ENCODE results near the gene LCAT.
A peak's percentile ranks its signal among the peaks of the same experiment; 100 is the strongest.
"Not testable (repeated sequence)": the region's sequence is repeated elsewhere in the genome, so short reads cannot be mapped to it uniquely, and the experiment has no call there.

LCAT gene

DNA sequence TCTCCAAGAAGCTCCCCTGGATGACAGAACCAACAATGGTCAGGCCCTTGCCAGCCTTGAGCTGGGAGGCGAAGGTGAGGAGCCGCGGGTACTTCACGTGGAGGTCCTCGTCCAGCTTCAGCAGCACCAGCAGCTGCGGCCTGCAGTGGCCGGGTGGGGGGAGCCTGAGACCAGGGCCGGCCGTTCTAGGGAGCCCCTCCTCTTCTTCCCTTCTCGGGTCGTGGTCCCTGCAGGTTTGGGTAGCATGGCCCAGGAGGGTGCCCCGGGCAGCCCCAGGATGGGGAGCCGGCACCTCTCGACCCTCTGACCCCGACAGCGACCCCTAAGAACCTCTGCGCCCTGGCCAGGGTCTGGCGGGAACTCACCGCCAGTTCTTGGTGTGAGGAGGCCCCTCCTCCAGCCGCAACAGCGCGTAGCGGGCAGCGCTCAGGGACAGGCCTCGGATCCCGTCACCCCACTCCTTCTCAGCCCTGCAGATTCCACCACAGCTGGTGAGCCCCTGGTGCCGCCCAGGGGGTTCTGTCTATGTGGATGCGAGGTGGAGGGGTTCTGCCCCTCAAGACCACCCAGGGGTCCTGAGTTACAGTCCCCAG is 3.1 kb upstream of the LCAT start:
- no peak for DNase-seq

DNA sequence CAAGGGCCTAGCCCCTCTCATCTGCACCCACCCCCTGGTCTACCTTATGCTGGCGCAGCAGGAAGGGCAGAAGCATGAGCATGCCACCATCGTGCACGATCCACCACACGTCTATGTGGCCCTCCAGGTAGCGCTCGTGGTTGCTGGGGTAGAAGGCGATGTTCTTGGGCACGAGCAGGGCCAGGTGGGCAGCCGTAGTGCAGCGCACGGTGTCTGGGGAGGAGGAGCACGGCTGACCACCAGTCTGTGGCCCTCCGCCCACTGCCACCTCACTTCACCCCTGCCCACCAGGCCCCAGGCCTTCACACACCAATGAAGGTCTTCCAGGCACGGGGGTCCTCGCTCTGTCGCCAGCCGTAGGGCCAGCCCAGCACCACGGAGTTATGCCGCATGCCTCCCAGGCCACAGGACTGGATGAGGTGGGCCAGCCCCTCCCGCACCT is 2.2 kb upstream of the LCAT start:
- DNase-seq, result no peak

DNA sequence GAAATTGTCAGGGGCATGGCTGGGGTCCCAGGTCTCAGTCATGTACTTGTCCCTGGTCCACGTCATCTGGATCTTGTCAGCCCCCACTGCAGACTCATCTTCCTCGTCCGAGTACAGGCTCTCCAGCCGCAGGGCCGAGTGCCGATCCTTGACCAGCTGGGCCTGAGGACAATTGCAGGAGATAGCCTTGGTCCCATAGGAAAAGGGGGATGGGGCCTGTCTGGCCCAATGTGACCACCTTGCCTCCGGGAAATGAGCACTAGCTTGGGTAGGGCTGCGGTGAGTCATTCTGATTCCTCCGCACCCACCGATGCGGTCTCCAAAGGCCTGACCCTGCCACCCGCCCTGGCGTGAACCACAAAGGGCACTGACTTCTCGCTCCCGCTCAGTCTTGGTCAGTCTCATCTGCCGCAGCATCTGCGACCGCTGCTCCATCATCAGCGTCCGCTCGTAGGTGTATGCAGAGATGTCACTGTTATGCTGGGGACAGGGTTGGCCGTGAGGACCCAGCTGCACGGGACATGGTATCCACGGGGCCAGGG is 1.5 kb upstream of the LCAT start:
- DNase-seq, result no peak

DNA sequence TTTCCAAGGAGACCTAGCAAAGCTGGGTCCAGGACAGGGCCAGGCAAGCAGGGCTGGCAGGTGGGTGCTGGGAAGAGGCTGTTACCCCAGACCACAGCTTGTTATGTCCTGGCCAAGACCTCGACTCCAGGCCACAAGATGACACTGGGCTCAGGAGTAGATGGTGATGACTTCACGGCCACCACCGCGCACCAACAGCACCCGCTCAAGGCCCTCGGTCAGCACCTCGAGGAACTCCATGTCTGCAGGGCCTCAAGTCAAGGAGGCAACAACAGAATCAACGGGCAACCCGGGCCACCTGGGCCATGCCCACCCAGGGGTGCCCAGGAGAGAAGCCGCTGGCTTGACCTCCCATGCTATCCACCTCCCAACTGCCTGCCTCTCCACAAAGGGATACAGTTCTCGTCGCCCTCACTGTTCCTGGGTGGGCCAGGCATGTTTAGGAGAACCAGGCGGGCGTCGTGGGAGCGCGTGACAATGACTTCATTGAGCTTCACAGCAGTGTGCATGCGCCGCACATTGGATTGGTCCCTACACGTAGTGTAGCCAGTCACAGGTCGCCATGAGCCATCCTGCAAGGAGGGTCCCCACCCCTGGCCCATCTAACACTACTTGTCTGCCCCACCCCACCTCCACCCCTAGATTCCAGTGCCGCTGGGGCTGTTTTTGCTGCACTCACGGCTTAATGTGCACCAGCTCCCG is 921 bp upstream of the LCAT start:
- no peak for DNase-seq

DNA sequence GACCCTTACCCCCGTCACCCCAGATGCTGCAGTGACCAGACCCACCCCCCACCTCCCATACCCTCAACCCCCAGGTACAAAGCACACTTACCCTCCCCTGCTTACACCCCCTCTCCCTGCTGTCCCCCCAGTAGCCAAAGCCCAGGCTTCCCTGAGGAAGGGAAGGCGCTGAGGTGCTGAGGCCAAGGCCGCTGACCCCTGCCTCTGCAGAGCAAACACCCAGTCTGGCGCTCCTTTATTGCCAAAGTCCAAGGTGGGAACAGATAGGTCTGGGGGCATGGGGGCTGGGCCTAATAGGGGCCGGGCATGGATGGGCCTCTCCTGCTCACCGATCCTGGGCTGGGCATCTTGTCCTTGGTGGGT is 683 bp downstream of the LCAT start:
- DNase-seq, result no peak

DNA sequence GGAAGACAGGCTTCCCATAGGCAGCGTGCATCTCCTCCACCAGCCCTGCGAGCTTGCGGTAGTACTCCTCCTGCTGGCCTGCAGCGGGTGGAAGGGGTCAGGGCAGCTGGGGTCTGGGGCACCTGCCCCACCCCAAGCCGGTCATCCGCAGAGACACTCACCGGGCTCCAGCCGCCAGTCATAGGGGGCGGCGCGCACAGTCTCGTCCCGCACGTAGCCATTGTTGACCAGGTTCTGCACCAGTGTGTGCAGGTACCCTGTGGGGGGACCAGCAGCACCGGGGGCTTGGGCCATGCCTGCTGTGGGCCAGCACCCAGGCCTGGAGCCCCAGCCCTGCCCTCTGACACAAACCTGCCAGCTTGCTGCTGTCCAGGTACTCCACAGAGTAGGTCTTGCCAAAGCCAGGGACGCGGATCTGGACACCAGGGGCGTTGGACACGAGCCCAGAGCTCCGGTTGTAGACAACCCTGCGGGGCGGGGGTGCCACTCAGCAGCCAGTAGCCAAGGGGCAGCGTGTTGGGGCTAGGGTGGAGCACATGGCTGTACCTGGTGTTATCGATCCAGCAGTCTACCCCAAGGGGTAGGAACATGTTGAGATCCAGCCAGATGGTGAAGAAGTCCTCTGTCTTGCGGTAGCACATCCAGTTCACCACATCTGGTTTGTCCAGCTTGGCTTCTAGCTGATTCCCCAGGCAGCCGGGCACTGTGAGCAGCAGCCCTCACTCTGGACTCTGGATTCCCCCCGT is 1.2 kb downstream of the LCAT start:
- DNase-seq, result no peak

DNA sequence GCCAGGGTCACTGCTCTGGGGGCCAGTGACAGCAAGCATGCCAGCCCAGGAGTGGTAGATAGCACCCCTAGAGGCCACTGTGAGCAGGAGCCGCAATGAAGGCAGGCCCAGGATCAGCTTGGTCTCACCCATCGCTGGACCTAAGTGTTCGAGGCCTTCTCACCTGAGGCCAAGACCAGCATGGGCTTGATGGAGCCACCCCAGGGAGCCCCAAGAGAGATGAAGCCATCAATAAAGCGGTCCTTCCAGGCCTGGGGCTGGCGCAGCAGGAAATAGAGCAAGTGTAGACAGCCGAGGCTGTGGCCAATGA is 1.8 kb downstream of the LCAT start:
- DNase-seq, result no peak

DNA sequence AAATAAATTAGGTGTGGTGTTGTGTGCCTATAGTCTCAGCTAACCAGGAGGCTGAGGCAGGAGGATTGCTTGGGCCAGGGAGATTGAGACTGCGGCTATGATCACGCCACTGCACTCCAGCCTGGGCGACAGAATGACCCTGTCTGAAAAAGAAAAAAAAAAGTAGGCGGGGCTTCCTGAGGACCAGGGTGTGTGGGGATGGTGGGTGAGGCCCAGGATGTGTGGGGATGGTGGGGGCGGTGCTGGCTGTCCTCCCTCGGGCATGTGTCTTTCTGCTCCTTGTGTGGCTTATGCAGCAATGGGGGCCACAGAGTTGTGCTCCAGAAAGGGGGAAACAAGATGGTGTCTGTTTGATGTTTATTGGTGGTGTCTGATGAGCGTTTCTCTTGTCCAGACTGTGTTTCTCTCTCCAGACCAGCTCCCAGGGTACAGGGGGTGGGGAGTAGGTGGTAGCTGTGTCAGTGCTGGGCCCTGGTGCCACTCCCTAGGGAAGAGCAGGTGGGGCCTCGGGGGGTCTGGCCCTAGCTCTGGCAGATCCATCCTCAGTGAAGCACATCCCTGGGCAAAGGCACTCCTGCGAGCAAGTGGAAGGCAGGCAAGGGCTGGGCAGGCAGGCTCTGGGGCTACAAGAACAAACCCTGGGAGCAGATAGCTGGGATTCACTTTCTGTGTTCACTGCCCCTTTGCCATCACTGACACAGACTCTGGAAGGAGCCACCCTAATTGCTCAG is 2.3 kb downstream of the LCAT start:
- no peak for DNase-seq

DNA sequence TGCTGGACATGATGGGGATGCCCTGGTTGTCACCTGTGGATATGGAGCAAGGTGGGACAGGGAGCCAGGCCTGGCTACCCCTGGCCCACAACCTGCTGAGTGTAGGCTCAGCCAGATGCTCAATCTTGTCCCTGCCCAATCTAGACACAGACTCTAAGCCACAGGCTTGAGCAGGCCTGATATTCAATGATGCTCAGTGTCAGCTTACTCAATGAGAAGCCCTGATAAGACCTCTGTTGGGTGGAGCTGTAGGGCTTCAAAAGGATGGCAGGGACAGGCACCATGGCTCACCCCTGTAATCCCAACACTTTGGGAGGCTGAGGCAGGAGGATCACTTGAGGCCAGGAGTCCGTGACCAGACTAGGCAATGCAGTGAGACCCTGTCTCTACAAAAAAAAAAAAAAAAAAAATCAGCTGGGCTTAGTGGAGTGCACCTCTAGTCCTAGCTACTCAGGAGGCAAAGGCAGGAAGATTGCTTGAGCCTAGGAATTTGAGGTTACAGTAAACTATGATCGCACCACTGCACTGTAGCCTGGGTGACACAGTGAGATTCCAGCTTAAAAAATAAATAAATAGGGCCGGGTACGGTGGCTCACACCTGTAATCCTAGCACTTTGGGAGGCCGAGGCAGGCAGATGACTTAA is 3.4 kb downstream of the LCAT start:
- DNase-seq, result no peak

DNA sequence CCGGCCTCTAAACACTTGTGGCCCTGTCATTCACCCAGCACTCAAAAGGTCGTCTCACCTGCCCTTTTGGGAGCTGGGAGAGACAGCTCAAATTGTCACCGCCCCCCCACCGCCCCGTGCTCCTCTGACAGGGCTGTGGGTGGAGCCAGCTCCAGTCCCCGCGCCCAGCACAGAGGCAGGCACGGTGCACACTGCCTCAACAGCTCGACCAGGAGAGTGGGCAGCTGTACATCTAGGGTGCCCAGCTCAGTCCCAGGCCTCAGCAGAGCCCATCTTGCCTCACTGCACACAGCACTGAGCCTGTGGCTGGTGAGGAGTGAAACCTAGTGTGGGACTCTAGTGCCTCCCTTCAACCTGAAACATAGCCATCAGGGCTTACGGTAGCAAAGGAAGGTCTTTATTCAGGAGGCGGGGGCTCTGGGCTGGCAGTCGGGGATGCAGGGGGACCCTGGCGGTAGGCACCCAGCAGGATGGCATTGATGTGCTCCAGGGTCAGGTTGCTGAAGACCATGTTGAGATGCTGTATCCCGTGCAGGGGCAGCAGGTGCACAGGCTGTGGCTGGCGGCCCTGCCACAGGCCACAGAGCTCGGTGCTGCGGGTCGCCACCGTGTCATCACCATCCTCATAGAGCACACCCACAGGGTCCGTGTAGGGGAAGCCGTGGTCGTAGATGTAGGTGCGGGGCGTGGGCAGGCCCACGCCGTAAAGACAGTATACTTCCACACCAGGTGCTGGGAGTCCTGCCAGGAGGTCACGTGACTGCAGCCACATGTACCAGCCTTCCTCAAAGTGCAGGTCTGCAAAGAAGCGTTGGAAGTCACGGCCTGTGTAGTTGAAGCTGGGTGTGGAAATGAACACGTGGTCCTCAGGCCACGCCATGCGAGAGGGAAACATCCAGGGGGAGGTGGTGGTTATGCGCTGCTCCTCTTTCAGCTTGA is 4.1 kb downstream of the LCAT start:
- DNase-seq, result no peak

DNA sequence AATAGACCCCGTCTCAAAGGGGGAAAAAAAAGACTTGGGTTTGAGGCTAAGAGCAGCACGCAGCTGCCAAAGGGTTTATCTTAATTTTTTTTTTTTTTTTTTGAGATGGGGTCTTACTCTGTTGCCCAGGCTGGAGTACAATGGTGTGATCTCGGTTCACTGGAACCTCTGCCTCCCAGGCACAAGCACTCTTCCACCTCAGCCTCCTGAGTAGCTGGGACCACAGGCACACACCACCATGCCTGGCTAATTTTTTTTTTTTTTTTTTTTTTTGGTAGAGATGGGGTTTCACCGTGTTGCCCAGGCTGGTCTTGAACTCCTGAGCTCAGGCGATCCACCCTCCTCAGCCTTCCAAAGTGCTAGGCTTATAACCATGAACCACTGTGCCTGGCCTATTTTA is 6.2 kb downstream of the LCAT start:
- DNase-seq, result not testable (repeated sequence)

DNA sequence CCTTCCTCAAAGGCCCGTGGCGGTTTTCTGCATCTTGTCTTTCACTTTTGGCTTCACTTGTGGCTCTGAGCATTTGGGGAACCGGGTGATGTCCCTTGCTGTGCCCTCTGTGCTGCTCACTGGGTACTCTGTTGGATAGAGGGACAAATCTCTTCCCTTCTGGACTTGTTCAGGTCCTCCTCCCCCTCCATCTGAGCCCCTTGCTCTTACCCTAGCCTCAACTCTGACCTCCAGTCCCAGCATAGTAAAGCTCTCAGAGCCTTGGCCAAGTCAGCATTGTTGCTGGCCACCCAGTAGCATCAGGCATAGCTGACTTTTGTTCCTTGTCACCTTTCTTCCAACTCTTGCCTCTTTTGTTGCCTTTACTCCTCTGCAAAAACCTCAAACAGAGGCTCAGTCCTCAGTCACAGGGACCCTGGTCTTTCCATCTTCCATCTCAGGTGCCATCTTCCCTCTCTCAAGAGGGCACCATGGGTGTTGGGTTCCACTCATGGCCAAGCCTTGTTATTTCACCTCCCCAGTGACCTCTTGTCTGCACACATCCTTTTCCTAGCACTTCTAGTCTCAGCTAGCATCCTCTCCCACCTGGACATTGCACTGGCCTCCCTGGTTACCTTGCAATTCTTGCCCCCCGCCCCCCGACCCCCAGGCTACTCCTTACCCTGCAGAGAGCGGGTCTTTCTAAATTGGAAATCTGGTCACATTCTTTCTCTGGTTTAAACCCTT is 6.9 kb downstream of the LCAT start:
- DNase-seq, result no peak

DNA sequence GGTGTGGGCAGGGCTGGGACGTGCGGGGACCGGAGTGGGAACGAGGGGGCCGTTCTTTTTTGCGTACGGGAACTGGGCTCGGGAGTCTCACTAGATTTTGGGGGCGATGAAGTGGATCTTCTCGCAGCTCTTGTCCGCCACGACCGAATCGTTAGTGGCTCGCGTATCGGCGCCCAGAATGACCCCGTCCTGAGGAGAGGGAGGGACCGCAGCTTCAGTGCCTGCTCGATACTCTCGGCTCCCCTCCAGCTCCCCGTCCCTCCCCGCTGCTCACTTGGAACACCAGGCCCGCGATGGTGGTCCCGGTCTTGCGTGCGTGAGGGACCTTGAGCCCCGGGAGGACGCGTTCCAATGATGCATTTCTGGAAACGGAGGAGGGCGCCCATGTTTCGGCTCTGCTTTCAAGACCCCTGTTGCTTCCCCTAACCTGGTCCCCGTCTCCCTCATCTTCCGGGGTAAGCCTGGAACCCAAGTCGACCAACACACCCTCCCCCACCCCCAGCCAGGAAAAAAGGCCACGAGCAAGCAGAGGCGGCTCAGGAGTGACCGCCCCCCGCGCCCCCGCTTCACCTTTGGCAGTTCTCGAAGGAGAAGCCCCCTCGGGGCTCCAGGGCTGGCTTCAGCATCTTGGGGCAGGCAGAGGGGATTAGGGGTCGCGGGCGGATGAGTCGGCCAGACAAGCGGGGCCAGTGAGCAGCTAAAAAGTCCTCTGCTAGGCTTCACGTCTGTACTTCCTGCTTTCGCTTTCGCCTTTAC is 7.6 kb downstream of the LCAT start, which contains the start of gene PSMB10:
TSS of gene PSMB10 (minus strand) at position 727 of the 756 bp plus-strand sequence. CDS start at position 626, 101 bp downstream.
- no peak for DNase-seq

DNA sequence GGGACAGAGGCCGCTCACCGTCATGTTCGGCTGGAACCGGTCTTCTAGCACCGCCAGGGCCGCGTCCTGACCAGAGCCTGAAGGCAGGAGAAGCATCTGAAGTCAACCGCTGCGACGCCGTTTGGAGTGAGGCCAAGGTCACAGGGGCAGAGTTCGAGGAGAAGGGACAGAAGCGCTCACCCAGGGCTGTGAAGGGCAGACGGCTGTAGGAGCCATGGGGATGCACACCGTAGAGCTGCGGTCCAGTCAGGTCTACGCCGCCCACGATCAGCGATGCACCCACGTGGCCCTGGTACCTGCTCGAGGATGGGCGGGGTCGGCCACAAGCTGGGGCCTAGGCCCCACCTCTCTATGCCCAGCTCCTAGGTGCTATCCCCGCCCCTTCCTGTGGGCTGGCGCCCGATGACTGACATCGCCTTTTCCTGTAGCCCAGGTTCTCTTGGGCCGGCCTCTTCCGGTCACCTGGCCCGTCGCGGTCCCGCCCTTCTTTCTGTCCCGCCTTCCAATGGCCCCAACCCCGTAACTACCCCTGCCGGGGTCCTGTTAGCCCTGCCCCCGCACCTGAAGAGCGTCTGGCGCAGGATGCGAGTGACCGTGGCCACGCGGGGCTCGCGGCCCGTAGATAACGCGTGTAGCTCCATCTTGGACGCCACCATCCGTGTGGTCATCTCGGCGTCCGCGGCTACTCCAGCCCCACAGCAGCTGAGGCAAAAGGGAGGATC is 8.4 kb downstream of the LCAT start:
- DNase-seq, result peak; percentile 88

DNA sequence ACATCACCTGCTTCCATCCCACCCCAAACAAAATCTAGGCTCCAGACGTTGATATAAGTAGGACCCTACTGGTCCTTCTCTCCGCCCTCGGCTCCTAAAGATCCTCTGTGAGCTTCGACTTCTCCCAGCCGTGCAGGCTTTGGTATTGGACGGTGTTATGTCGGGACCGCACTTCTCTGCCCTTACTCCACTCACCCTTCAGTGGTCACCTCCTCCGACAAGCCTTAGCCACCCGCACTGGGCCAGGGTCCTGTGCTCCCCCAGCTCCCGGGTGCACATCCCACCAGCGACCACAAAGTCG is 8.9 kb downstream of the LCAT start:
- no peak for DNase-seq

DNA sequence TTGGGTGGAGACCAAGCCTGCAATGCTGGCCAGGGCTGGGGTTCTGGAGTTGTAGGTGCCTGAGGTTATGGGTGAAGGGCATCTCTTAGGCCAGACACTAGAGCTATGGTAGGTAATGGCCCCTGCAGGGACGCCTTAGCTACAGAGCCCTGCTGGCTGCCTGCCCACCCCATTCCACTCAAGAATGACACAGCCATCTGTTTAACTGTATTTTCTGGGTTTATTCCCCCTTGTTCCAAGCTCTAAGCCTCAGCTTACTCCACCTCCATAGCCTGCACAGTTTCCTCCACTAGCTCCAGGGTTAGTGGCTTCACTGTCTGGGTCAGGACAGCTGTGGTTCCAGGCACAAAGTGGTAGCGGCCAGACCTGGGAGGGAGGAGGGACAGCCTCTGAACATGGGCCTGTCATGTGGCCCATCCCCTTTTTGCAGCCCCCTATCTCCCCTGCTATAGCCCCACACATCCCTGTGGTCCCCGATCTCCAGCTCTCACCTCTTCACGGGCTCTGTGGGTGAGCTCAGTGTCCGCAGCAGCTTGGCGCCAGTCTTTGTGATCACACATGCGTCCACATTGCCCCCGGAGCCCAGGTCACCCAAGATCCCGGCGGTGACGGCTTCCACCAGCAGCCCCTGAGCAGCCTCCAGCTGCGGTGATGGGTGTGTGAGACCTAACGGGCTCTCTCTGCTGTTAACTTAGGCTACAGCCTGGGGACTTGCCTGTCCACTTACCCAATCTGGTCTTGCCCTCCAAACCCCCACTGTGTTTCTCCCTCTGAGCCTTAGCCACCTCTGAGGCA is 9.4 kb downstream of the LCAT start:
- DNase-seq, result peak; percentile 64

DNA sequence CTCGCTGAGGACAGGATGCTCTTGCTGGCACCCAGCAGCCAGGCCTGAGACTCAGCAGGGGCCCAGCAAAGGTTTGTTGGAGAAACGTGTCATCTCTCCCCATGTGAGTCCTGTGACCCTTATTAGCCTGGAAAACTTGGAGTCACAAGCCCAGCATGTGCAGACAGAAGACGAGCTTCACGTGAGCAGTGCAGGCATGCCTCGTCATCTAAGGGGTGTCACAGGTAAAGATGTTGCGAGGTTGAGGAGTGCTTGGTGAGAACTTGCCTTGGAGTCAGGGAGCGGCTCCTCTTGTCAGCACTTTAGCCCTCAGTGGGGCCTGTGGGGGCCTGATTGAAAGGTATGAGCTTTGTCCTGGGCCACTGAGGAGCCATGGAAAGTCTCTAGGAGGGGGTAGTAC is 10.1 kb downstream of the LCAT start:
- no peak for DNase-seq

DNA sequence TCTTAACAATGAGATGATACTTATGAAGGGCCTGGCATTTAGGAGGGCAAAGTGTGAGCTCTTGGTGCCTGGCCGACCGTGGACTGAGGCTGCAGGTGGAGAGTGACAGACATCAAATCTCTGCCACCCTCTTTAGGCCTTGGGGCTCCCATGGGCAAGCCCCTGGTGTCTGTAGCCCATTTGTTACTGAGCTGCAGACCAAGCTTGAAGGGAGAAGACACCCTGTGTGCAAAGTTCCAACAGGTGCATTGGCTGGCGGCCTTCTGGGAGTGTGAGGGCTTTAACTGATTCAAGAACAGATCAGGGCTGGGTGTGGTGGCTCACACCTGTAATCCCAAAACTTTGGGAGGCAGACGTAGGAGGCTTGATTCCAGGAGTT is 11.5 kb downstream of the LCAT start:
- DNase-seq, result no peak

Data from NCI-H524 treated with DMSO at 0.1 percent for 48 hours (cell line).